ENCODE measurements around the gene PLEKHG4B.

Gene PLEKHG4B

GRCh38 chr5:154236-154635, 62.3 kb downstream of the PLEKHG4B start:
- no peak overlapping the region for H3K4me3 ChIP-seq (ENCODE audit: low read length)
- no peak overlapping the region for H3K9ac ChIP-seq (ENCODE audit: low read length)
- H2AFZ ChIP-seq (ENCODE audit: low read depth, low read length): no peak overlapping the region
- no peaks in the 10 kb centered on the region for H3K9me3 ChIP-seq (ENCODE audit: insufficient read depth, low read length)
- H4K20me1 ChIP-seq (ENCODE audit: insufficient read depth, low read length): no peaks in the 10 kb centered on the region
- H3K4me1 ChIP-seq (ENCODE audit: low read length): no peaks in the 10 kb centered on the region
- H3K79me2 ChIP-seq (ENCODE audit: low read length): no peaks in the 10 kb centered on the region
- H3K27ac ChIP-seq (ENCODE audit: low read length): no peak overlapping the region
- H3K27me3 ChIP-seq (ENCODE audit: low read depth, low read length): no peaks in the 10 kb centered on the region
- no peaks in the 10 kb centered on the region for H3K36me3 ChIP-seq (replicated peaks; ENCODE audit: low read depth, low read length)
- H3K4me2 ChIP-seq (ENCODE audit: low read length): no peak overlapping the region
- TF ChIP-seq EZH2phosphoT487 (IDR thresholded peaks at IDR 0.05; ENCODE audit: low read depth): no peak
- TF ChIP-seq CTCF (IDR thresholded peaks at IDR 0.05; ENCODE audit: low read depth, low read length): no peak

GRCh38 chr5:154826-155225, 62.9 kb downstream of the PLEKHG4B start:
- Histone ChIP-seq H3K9ac (ENCODE audit: low read length) (no peak overlapping the region), H3K4me1 (ENCODE audit: low read length) (no peaks in the 10 kb centered on the region)

GRCh38 chr5:155651-156410, 63.9 kb downstream of the PLEKHG4B start:
- Histone ChIP-seq H3K9ac (ENCODE audit: low read length) (no peak overlapping the region), H3K4me2 (ENCODE audit: low read length) (no peak overlapping the region), H3K36me3 (replicated peaks; ENCODE audit: low read depth, low read length) (no peaks in the 10 kb centered on the region), H4K20me1 (ENCODE audit: insufficient read depth, low read length) (no peaks in the 10 kb centered on the region), H3K79me2 (ENCODE audit: low read length) (no peaks in the 10 kb centered on the region), H3K27ac (ENCODE audit: low read length) (no peak overlapping the region), H3K4me1 (ENCODE audit: low read length) (no peaks in the 10 kb centered on the region), H3K27me3 (ENCODE audit: low read depth, low read length) (no peaks in the 10 kb centered on the region), H2AFZ (ENCODE audit: low read depth, low read length) (no peak overlapping the region), H3K9me3 (ENCODE audit: insufficient read depth, low read length) (no peaks in the 10 kb centered on the region), H3K4me3 (ENCODE audit: low read length) (no peak overlapping the region)
- no peak for TF ChIP-seq CTCF (IDR thresholded peaks at IDR 0.05; ENCODE audit: low read depth, low read length)
- TF ChIP-seq EZH2phosphoT487 (IDR thresholded peaks at IDR 0.05; ENCODE audit: low read depth): no peak

More at GRCh38 chr5:154826-155225, 62.9 kb downstream of the PLEKHG4B start:
- no peak overlapping the region for H3K27ac ChIP-seq (ENCODE audit: low read length)
- no peaks in the 10 kb centered on the region for H3K27me3 ChIP-seq (ENCODE audit: low read depth, low read length)
- no peaks in the 10 kb centered on the region for H4K20me1 ChIP-seq (ENCODE audit: insufficient read depth, low read length)
- no peak overlapping the region for H3K4me2 ChIP-seq (ENCODE audit: low read length)
- H3K4me3 ChIP-seq (ENCODE audit: low read length): no peak overlapping the region
- no peaks in the 10 kb centered on the region for H3K36me3 ChIP-seq (replicated peaks; ENCODE audit: low read depth, low read length)
- no peaks in the 10 kb centered on the region for H3K79me2 ChIP-seq (ENCODE audit: low read length)
- no peak for TF ChIP-seq CTCF (IDR thresholded peaks at IDR 0.05; ENCODE audit: low read depth, low read length)
- TF ChIP-seq EZH2phosphoT487 (IDR thresholded peaks at IDR 0.05; ENCODE audit: low read depth): no peak
- H2AFZ ChIP-seq (ENCODE audit: low read depth, low read length): no peak overlapping the region
- H3K9me3 ChIP-seq (ENCODE audit: insufficient read depth, low read length): no peaks in the 10 kb centered on the region

- Histone ChIP-seq H3K36me3 (replicated peaks; ENCODE audit: low read depth, low read length) (no peaks in the 10 kb centered on the region), H3K27me3 (ENCODE audit: low read depth, low read length) (no peaks in the 10 kb centered on the region)
Measured at GRCh38 chr5:156411-157072, 64.6 kb downstream of the PLEKHG4B start.

More at GRCh38 chr5:156411-157072, 64.6 kb downstream of the PLEKHG4B start:
- H3K27ac ChIP-seq (ENCODE audit: low read length): no peak overlapping the region
- H2AFZ ChIP-seq (ENCODE audit: low read depth, low read length): no peak overlapping the region
- TF ChIP-seq CTCF (IDR thresholded peaks at IDR 0.05; ENCODE audit: low read depth, low read length) (no peak), EZH2phosphoT487 (IDR thresholded peaks at IDR 0.05; ENCODE audit: low read depth) (no peak)
- H4K20me1 ChIP-seq (ENCODE audit: insufficient read depth, low read length): no peaks in the 10 kb centered on the region
- no peak overlapping the region for H3K9ac ChIP-seq (ENCODE audit: low read length)
- no peaks in the 10 kb centered on the region for H3K9me3 ChIP-seq (ENCODE audit: insufficient read depth, low read length)
- H3K4me2 ChIP-seq (ENCODE audit: low read length): no peak overlapping the region
- no peaks in the 10 kb centered on the region for H3K4me1 ChIP-seq (ENCODE audit: low read length)
- H3K79me2 ChIP-seq (ENCODE audit: low read length): no peaks in the 10 kb centered on the region
- H3K4me3 ChIP-seq (ENCODE audit: low read length): no peak overlapping the region

Measured in OCI-LY3 (cell line).